Measurements from ENCODE around the gene PTGR2. TPM values are rescaled to one million over a fixed set of nuclear protein-coding genes. Genes with fewer than 3 reads are reported as not detected.

The PTGR2 gene
- total and polyA plus RNA-seq, 2 of the 8 experiments (the other 6 are each of a cell fraction or from before 2014, with no cell fraction given): 6.0 to 17.5 TPM

DNA sequence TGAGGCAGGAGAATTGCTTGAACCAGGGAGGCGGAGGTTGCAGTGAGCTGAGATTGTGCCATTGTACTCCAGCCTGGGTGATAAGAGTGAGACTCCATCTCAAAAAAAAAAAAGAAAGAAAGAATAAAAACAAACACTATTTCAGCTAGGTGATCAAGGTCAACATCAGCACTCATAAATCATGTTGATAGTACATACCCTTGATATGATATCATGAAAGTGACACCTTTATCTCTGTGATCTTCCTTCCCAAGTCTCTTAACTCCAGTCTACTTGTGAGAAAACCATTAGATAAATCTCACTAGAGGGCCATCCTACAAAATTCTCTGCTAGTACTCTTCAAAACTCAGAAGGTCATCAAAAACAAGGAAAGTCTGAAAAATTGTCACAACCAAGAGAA is 44.2 kb upstream of the PTGR2 start:
- Histone ChIP-seq H2BK20ac (ENCODE audit: low read length) (no peak overlapping the region), H3K14ac (ENCODE audit: insufficient read length) (no peak overlapping the region), H4K20me1 (replicated peaks in 1 of 2; ENCODE audit: control insufficient read depth in 1 of 2, insufficient read depth in 2 of 2, low read length in 2 of 2) (no peaks in the 10 kb centered on the region), H2BK120ac (replicated peaks; ENCODE audit: low read depth, low read length) (no peak overlapping the region), H3K23me2 (ENCODE audit: low read depth, low read length) (no peaks in the 10 kb centered on the region), H3K36me3 (ENCODE audit: control insufficient read depth in 2 of 4, insufficient read depth in 4 of 4, low read length in 3 of 4) (no peaks in the 10 kb centered on the region), H3K27ac (ENCODE audit: low read depth, low read length) (no peak overlapping the region), H3K79me2 (ENCODE audit: control insufficient read depth in 1 of 2, insufficient read depth in 2 of 2, low read length in 2 of 2) (no peaks in the 10 kb centered on the region), H3K4ac (replicated peaks; ENCODE audit: insufficient read length, low read depth, low read length) (no peak overlapping the region), H4K91ac (replicated peaks; ENCODE audit: insufficient read length, low read length) (no peak overlapping the region), H3K4me3 (ENCODE audit: extremely low read depth in 1 of 4, insufficient read depth in 2 of 4, low read depth in 3 of 4, low read length in 4 of 4) (no peak overlapping the region), H3K18ac (ENCODE audit: extremely low read depth, low read length) (no peak overlapping the region), H3K23ac (ENCODE audit: insufficient read length) (no peak overlapping the region), H4K8ac (ENCODE audit: extremely low read depth, insufficient read depth, low read length) (no peak overlapping the region), H3K27me3 (replicated peaks in 1 of 4; ENCODE audit: control insufficient read depth in 3 of 4, extremely low read depth in 1 of 4, insufficient read depth in 3 of 4, low read length in 3 of 4) (no peaks in the 10 kb centered on the region), H4K5ac (ENCODE audit: insufficient read length, low read depth, low read length) (no peak overlapping the region), H3K56ac (replicated peaks; ENCODE audit: insufficient read length, low read depth, low read length) (no peak overlapping the region), H2BK12ac (ENCODE audit: low read depth, low read length) (no peak overlapping the region), H2AK5ac (ENCODE audit: low read depth, low read length) (no peak overlapping the region), H2BK5ac (ENCODE audit: low read depth, low read length) (no peak overlapping the region), H2AFZ (ENCODE audit: low read length) (no peak overlapping the region), H3K9me3 (ENCODE audit: insufficient read depth in 2 of 2, low read depth in 1 of 2, low read length in 1 of 2) (no peaks in the 10 kb centered on the region), H3K4me2 (ENCODE audit: insufficient read depth in 1 of 2, low read depth in 2 of 2, low read length in 2 of 2) (no peak overlapping the region), H3K79me1 (ENCODE audit: low read depth, low read length) (no peaks in the 10 kb centered on the region), H2BK15ac (ENCODE audit: low read length) (no peak overlapping the region), H3K9ac (replicated peaks in 1 of 4; ENCODE audit: extremely low read depth in 1 of 4, low read depth in 3 of 4, low read length in 3 of 4) (no peak overlapping the region), H3K4me1 (replicated peaks in 1 of 4; ENCODE audit: control insufficient read depth in 3 of 4, insufficient read depth in 4 of 4, low read length in 3 of 4) (no peaks in the 10 kb centered on the region)
- CTCF ChIA-PET (ENCODE audit: partially characterized antibody): no interaction called here
- TF ChIP-seq ASH2L (IDR thresholded peaks at IDR 0.05; ENCODE audit: low read length) (no peak), SP4 (IDR thresholded peaks at IDR 0.05; ENCODE audit: low read length) (no peak), EZH2 (IDR thresholded peaks at IDR 0.05; ENCODE audit: low read depth, low read length, severe bottlenecking) (no peak)
- 92% methylated on average over 1 of the region's 1 CpG; no CpG with 5 or more reads in 1 of the 2 experiments for WGBS, 2 experiments (ENCODE audit: extremely low coverage in 1 of 2, insufficient coverage in 1 of 2, insufficient read length in 1 of 2, insufficient replicate concordance in 2 of 2, low coverage in 1 of 2, low lambda C conversion rate in 2 of 2, missing lambda C conversion rate in 1 of 2)
- FAIRE-seq (no peak), DNase-seq (ENCODE audit: low read depth in 1 of 2, low spot score in 2 of 2) (no peak)
- POLR2A ChIA-PET (ENCODE audit: partially characterized antibody): interaction anchor here (0.6 kb wide), 2 partner anchors 157 to 230 kb away, joined by 3 read pairs; no protein-coding TSS in a partner anchor
